Left renal pelvis (tissue), 4 donors: Measurements from ENCODE around the gene NCOR2. TPM values are rescaled to one million over a fixed set of nuclear protein-coding genes. Genes with fewer than 3 reads are reported as not detected.

ENCODE experiments used
- DNase-seq, 4 donors: peaks; one replicate each; pipeline ENCODE4 v3.0.0-alpha.2; 2013; ENCODE audit warnings: low read depth in 4 of 4, low spot score in 3 of 4
- polyA plus RNA-seq, 4 donors: library from polyadenylated mRNA; unstranded; fragments of 120-200 nt; gene quantifications; one replicate each; pipeline ENCODE4 v1.2.1, GENCODE V29; 2013; ENCODE audit not compliant: insufficient read length in 4 of 4

NCOR2 gene
- polyA plus RNA-seq, 4 donors, result 57.2 to 102 (median 86.9) TPM

- DNase-seq, result no peak
These were observed 5.2 kb downstream of the NCOR2 start for GRCh38 chr12:124562018-124562795.

GRCh38 chr12:124561231-124561630 is 6.2 kb downstream of the NCOR2 start:
- DNase-seq, result no peak

- no peak for DNase-seq
These were observed 7.1 kb downstream of the NCOR2 start for GRCh38 chr12:124560146-124560890.

GRCh38 chr12:124559182-124560017 is 8.0 kb downstream of the NCOR2 start:
- DNase-seq, result no peak

GRCh38 chr12:124558313-124558712 is 9.1 kb downstream of the NCOR2 start:
- DNase-seq, result no peak

GRCh38 chr12:124557518-124558223 is 9.7 kb downstream of the NCOR2 start:
- DNase-seq, result no peak

- DNase-seq, result no peak
These were observed 10.4 kb downstream of the NCOR2 start for GRCh38 chr12:124556896-124557501.

GRCh38 chr12:124556074-124556466 is 11.3 kb downstream of the NCOR2 start:
- no peak for DNase-seq

- DNase-seq, result no peak
These were observed 12.0 kb downstream of the NCOR2 start for GRCh38 chr12:124555168-124556073.

GRCh38 chr12:124554429-124555029 is 12.9 kb downstream of the NCOR2 start:
- DNase-seq, result no peak

- no peak for DNase-seq
These were observed 13.5 kb downstream of the NCOR2 start for GRCh38 chr12:124553862-124554428.

- DNase-seq, result no peak
These were observed 15.9 kb downstream of the NCOR2 start for GRCh38 chr12:124551268-124552144.

- no peak for DNase-seq
These were observed 17.0 kb downstream of the NCOR2 start for GRCh38 chr12:124550123-124551089.

- no peak for DNase-seq
These were observed 17.8 kb downstream of the NCOR2 start for GRCh38 chr12:124549629-124550028.

GRCh38 chr12:124548854-124549378 is 18.5 kb downstream of the NCOR2 start:
- no peak for DNase-seq

- no peak for DNase-seq
These were observed 19.8 kb downstream of the NCOR2 start for GRCh38 chr12:124547626-124548025.
